Mesenchymal stem cell (in vitro differentiated cells and primary cell): ENCODE results near the gene MAL.

Source experiments
- DNase-seq: peaks from one replicate; pipeline ENCODE4 v3.0.0-alpha.2; 2013
- H2AFZ ChIP-seq: one replicate; pipeline ENCODE4 v1.6.1; 2013; ENCODE audit warnings: low read depth, mild to moderate bottlenecking, control low read depth, inconsistent platforms, low read length, moderate library complexity
- H2AK5ac ChIP-seq: 2 replicates; pipeline ENCODE4 v1.6.1; 2013; ENCODE audit warnings: low read length, moderate library complexity, mild to moderate bottlenecking, inconsistent platforms; ENCODE audit not compliant: severe bottlenecking
- H2BK120ac ChIP-seq: one replicate; pipeline ENCODE4 v1.6.1; 2013; ENCODE audit warnings: low read depth, mild to moderate bottlenecking, inconsistent platforms, low read length, moderate library complexity
- H2BK12ac ChIP-seq, 2 experiments: one replicate each; pipeline ENCODE4 v1.6.1; 2013; ENCODE audit warnings: inconsistent platforms in 2 of 2, low read length in 2 of 2, mild to moderate bottlenecking in 2 of 2, moderate library complexity in 2 of 2, control low read depth in 1 of 2
- H2BK15ac ChIP-seq: one replicate; pipeline ENCODE4 v1.6.1; 2013; ENCODE audit warnings: mild to moderate bottlenecking, low read depth, inconsistent platforms; ENCODE audit not compliant: poor library complexity, severe bottlenecking
- H2BK5ac ChIP-seq: 2 replicates; pipeline ENCODE4 v1.6.1; 2013; ENCODE audit warnings: low read depth, mild to moderate bottlenecking, low read length, control low read depth, inconsistent platforms; ENCODE audit not compliant: poor library complexity, severe bottlenecking
- H3K14ac ChIP-seq, 2 experiments: one replicate each; pipeline ENCODE4 v1.6.1; 2013; ENCODE audit warnings: inconsistent platforms in 2 of 2, low read length in 2 of 2, control low read depth in 1 of 2, mild to moderate bottlenecking in 1 of 2, moderate library complexity in 1 of 2
- H3K18ac ChIP-seq, 2 experiments: one replicate each; pipeline ENCODE4 v1.6.1; 2013; ENCODE audit warnings: inconsistent platforms in 2 of 2, low read length in 2 of 2, control low read depth in 1 of 2, low read depth in 1 of 2, mild to moderate bottlenecking in 1 of 2
- H3K23ac ChIP-seq, 2 experiments: one replicate each; pipeline ENCODE4 v1.6.1; 2013; ENCODE audit warnings: inconsistent platforms in 2 of 2, low read length in 2 of 2, mild to moderate bottlenecking in 2 of 2, moderate library complexity in 2 of 2, control low read depth in 1 of 2
- H3K27ac ChIP-seq: 2 replicates; pipeline ENCODE4 v1.5.1; 2013; ENCODE audit warnings: mild to moderate bottlenecking, moderate library complexity, low read length, control low read depth, inconsistent platforms; ENCODE audit not compliant: poor library complexity, severe bottlenecking
- H3K27me3 ChIP-seq, 2 experiments: 2 replicates each; pipeline versions ENCODE4 v1.6.1 to v1.7.0; 2013; ENCODE audit warnings: low read length in 2 of 2, mild to moderate bottlenecking in 2 of 2, moderate library complexity in 2 of 2, control low read depth in 1 of 2, inconsistent platforms in 1 of 2; ENCODE audit not compliant: control insufficient read depth in 1 of 2, insufficient read depth in 1 of 2
- H3K36me3 ChIP-seq, 2 experiments: 2 replicates each; pipeline versions ENCODE4 v1.6.1 to v1.7.0; 2013; ENCODE audit warnings: low read length in 2 of 2, control low read depth in 1 of 2, inconsistent platforms in 1 of 2, low read depth in 1 of 2, mild to moderate bottlenecking in 1 of 2; ENCODE audit not compliant: insufficient read depth in 2 of 2, control insufficient read depth in 1 of 2
- H3K4ac ChIP-seq, 2 experiments: one replicate each; pipeline ENCODE4 v1.6.1; 2013; ENCODE audit warnings: inconsistent platforms in 2 of 2, low read length in 2 of 2, mild to moderate bottlenecking in 2 of 2, moderate library complexity in 2 of 2, control low read depth in 1 of 2, low read depth in 1 of 2
- H3K4me1 ChIP-seq: 2 replicates; pipeline ENCODE4 v1.6.1; 2013; ENCODE audit warnings: low read depth, low read length, control low read depth; ENCODE audit not compliant: control insufficient read depth, insufficient read depth
- H3K4me2 ChIP-seq: 2 replicates; pipeline ENCODE4 v1.6.1; 2013; ENCODE audit warnings: low read length, mild to moderate bottlenecking, inconsistent platforms; ENCODE audit not compliant: poor library complexity, severe bottlenecking
- H3K4me3 ChIP-seq, 2 experiments: 2 replicates each; pipeline versions ENCODE4 v1.5.1 to v1.7.0; 2013; ENCODE audit warnings: low read length in 2 of 2, mild to moderate bottlenecking in 2 of 2, control low read depth in 1 of 2, low read depth in 1 of 2; ENCODE audit not compliant: insufficient read depth in 1 of 2
- H3K79me1 ChIP-seq: replicated peaks from 2 replicates; pipeline ENCODE4 v1.6.1; 2013; ENCODE audit warnings: mild to moderate bottlenecking, control low read depth, low read length, inconsistent platforms; ENCODE audit not compliant: poor library complexity, severe bottlenecking
- H3K9ac ChIP-seq: 2 replicates; pipeline ENCODE4 v1.7.0; 2013; ENCODE audit warnings: mild to moderate bottlenecking, low read length, moderate library complexity
- H3K9me3 ChIP-seq: 2 replicates; pipeline ENCODE4 v1.7.0; 2013; ENCODE audit warnings: mild to moderate bottlenecking, low read length; ENCODE audit not compliant: control insufficient read depth
- H4K8ac ChIP-seq: one replicate; pipeline ENCODE4 v1.6.1; 2013; ENCODE audit warnings: inconsistent platforms, mild to moderate bottlenecking, low read length, moderate library complexity
- H4K91ac ChIP-seq: one replicate; pipeline ENCODE4 v1.6.1; 2013; ENCODE audit warnings: mild to moderate bottlenecking, low read length, inconsistent platforms
- WGBS: methylation state at CpG from one replicate; pipeline ENCODE4 v1.1.7; 2013; ENCODE audit warnings: mixed read lengths; 5-methylcytosine and 5-hydroxymethylcytosine counted together

MAL gene

GRCh38 chr2:95021847-95022246 lies 3.7 kb upstream of the MAL start:
- Histone ChIP-seq H2AFZ (no peak overlapping the region), H2BK5ac (no peak overlapping the region), H2BK120ac (no peak overlapping the region), H3K4me2 (no peak overlapping the region), H3K27ac (no peak overlapping the region), H2AK5ac (no peak overlapping the region), H3K4ac (no peak overlapping the region), H3K27me3 (peaks cover 43 to 95% of the 10 kb centered on the region in 2 experiments), H3K23ac (no peak overlapping the region), H3K4me1 (peaks cover 4% of the 10 kb centered on the region), H3K9ac (no peak overlapping the region), H3K14ac (no peak overlapping the region), H3K4me3 (no peak overlapping the region), H2BK15ac (no peak overlapping the region), H3K36me3 (no peaks in the 10 kb centered on the region), H3K18ac (no peak overlapping the region), H2BK12ac (no peak overlapping the region), H3K79me1 (no peaks in the 10 kb centered on the region), H4K91ac (no peak overlapping the region), H4K8ac (no peak overlapping the region), H3K9me3 (no peaks in the 10 kb centered on the region)
- 54% methylated on average over 4 of the region's 4 CpGs for WGBS
- no peak for DNase-seq

- Histone ChIP-seq H3K4ac (no peak overlapping the region), H2BK120ac (no peak overlapping the region), H3K14ac (no peak overlapping the region), H3K9me3 (no peaks in the 10 kb centered on the region), H2BK12ac (no peak overlapping the region), H3K79me1 (no peaks in the 10 kb centered on the region), H3K18ac (no peak overlapping the region), H3K23ac (no peak overlapping the region), H3K4me3 (no peak overlapping the region), H3K36me3 (no peaks in the 10 kb centered on the region), H3K27ac (no peak overlapping the region), H3K9ac (no peak overlapping the region), H4K8ac (no peak overlapping the region), H3K4me1 (peaks cover 4% of the 10 kb centered on the region), H2BK5ac (no peak overlapping the region), H2BK15ac (no peak overlapping the region), H4K91ac (no peak overlapping the region), H3K27me3 (peaks cover 50 to 95% of the 10 kb centered on the region in 2 experiments), H2AK5ac (no peak overlapping the region), H3K4me2 (no peak overlapping the region), H2AFZ (no peak overlapping the region)
- 52% methylated on average over 14 of the region's 15 CpGs for WGBS
- no peak for DNase-seq
Observed at GRCh38 chr2:95022309-95023221, 2.9 kb upstream of the MAL start.

GRCh38 chr2:95023222-95023597 lies 2.3 kb upstream of the MAL start:
- Histone ChIP-seq H3K23ac (no peak overlapping the region), H2BK120ac (no peak overlapping the region), H3K14ac (no peak overlapping the region), H2AFZ (no peak overlapping the region), H3K36me3 (no peaks in the 10 kb centered on the region), H4K91ac (no peak overlapping the region), H3K4ac (no peak overlapping the region), H3K4me1 (peaks cover 4% of the 10 kb centered on the region), H2AK5ac (no peak overlapping the region), H2BK15ac (no peak overlapping the region), H3K4me2 (no peak overlapping the region), H2BK12ac (no peak overlapping the region), H3K9me3 (no peaks in the 10 kb centered on the region), H3K79me1 (no peaks in the 10 kb centered on the region), H3K27ac (no peak overlapping the region), H4K8ac (no peak overlapping the region), H3K4me3 (no peak overlapping the region), H3K9ac (no peak overlapping the region), H2BK5ac (no peak overlapping the region), H3K27me3 (peaks cover 51 to 92% of the 10 kb centered on the region in 2 experiments), H3K18ac (no peak overlapping the region)
- DNase-seq, result no peak
- WGBS, result 41% methylated on average over 2 of the region's 2 CpGs

- Histone ChIP-seq H3K14ac (no peak overlapping the region), H2AK5ac (no peak overlapping the region), H4K91ac (no peak overlapping the region), H3K27me3 (peaks cover 51 to 91% of the 10 kb centered on the region in 2 experiments), H3K4me3 (no peak overlapping the region), H3K4me2 (no peak overlapping the region), H2AFZ (no peak overlapping the region), H2BK12ac (no peak overlapping the region), H3K18ac (no peak overlapping the region), H3K27ac (no peak overlapping the region), H2BK5ac (no peak overlapping the region), H3K23ac (no peak overlapping the region), H4K8ac (no peak overlapping the region), H3K9me3 (no peaks in the 10 kb centered on the region), H3K4ac (no peak overlapping the region), H3K4me1 (peaks cover 4% of the 10 kb centered on the region), H3K9ac (no peak overlapping the region), H2BK15ac (no peak overlapping the region), H3K79me1 (no peaks in the 10 kb centered on the region), H3K36me3 (no peaks in the 10 kb centered on the region), H2BK120ac (no peak overlapping the region)
- DNase-seq, result no peak
- 88% methylated on average over 6 of the region's 11 CpGs for WGBS
Observed at GRCh38 chr2:95024371-95024770, 1.1 kb upstream of the MAL start.
